ES-I3 (cell line): Measurements from ENCODE around the gene EGF.

Experiments
- H3K36me3 ChIP-seq: 2 replicates; pipeline ENCODE4 v1.6.1; 2013; ENCODE audit warnings: mild to moderate bottlenecking, low read length, control low read depth, moderate library complexity; ENCODE audit not compliant: insufficient read depth
- H3K4me1 ChIP-seq: 2 replicates; pipeline ENCODE4 v1.6.1; 2013; ENCODE audit warnings: mild to moderate bottlenecking, control low read depth, low read length; ENCODE audit not compliant: insufficient read depth
- H3K9ac ChIP-seq: 2 replicates; pipeline ENCODE4 v1.6.1; 2013; ENCODE audit warnings: low read depth, mild to moderate bottlenecking, low read length, moderate library complexity
- H3K9me3 ChIP-seq: 2 replicates; pipeline ENCODE4 v1.6.1; 2013; ENCODE audit warnings: mild to moderate bottlenecking, low read length, moderate library complexity; ENCODE audit not compliant: control insufficient read depth, insufficient read depth

Gene EGF

GRCh38 chr4:109887071-109887470, 25.6 kb upstream of the EGF start:
- Histone ChIP-seq H3K4me1 (no peaks in the 10 kb centered on the region), H3K36me3 (no peaks in the 10 kb centered on the region), H3K9ac (no peak overlapping the region), H3K9me3 (no peaks in the 10 kb centered on the region)

DNA sequence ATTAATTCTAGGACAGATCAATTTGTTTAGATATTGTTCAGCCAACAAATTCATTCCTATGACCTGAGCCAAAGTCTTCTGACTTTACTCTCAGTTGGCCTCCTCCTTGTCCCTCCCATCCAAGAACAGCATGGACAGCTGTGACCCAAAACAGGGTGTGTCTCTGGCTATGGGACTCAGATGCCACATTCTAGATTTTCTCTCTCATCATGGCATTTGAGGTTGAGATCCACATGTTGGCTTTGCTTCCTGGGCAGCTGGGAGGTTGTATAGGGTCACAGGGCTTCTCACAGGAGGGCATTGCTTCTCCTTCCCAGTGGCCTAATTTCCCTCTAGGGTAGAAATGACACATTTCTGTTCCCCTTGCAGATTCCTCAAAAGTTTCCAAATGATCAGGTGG, 22.6 kb upstream of the EGF start:
- Histone ChIP-seq H3K9me3 (no peaks in the 10 kb centered on the region), H3K36me3 (no peaks in the 10 kb centered on the region), H3K9ac (no peak overlapping the region), H3K4me1 (no peaks in the 10 kb centered on the region)

GRCh38 chr4:109902559-109903251, 10.0 kb upstream of the EGF start:
- no peak overlapping the region for H3K9ac ChIP-seq
- no peaks in the 10 kb centered on the region for H3K36me3 ChIP-seq
- no peaks in the 10 kb centered on the region for H3K9me3 ChIP-seq
- no peaks in the 10 kb centered on the region for H3K4me1 ChIP-seq

- Histone ChIP-seq H3K4me1 (peaks cover 17% of the 10 kb centered on the region), H3K9ac (no peak overlapping the region), H3K36me3 (no peaks in the 10 kb centered on the region), H3K9me3 (no peaks in the 10 kb centered on the region)
These were observed 4.0 kb upstream of the EGF start for GRCh38 chr4:109908731-109909130.

- Histone ChIP-seq H3K36me3 (no peaks in the 10 kb centered on the region), H3K9me3 (no peaks in the 10 kb centered on the region), H3K4me1 (peaks cover 22% of the 10 kb centered on the region), H3K9ac (no peak overlapping the region)
These were observed 2.4 kb upstream of the EGF start for GRCh38 chr4:109910256-109910655.

DNA sequence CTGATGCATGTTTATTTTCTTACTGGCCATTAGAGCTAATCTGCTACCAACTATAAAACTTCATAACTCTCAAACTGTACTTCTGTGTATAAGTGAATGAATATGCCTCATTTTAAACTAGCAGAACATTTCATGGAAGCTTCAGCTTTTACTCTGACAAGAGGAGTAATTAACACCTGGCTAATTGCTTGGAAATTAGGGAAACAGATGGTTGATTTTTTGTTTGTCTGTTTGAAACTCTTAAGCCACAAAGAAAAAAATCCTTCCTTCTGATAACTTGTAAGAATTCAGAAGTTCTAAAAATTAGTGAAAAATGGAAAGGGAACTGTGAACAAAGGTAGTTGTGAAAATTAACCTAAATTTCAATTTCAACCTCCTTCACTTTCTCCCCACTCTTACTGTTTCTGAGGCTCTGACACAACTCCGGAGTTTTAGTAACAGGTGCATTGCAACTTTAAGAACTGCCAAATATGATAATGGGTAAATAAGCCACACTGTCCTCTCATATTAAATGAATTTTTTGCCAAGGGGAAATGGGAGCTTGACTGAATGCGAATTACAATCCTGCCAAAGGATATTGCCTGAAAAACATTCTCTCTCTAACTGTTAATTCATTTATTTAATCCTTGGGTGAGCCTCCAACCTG, 1.0 kb downstream of the EGF start:
- Histone ChIP-seq H3K36me3 (no peaks in the 10 kb centered on the region), H3K4me1 (peaks cover 31% of the 10 kb centered on the region), H3K9ac (peak overlapping the region; percentile 43; the same call in 1 of the 2 replicates), H3K9me3 (no peaks in the 10 kb centered on the region)

- no peak overlapping the region; the same call in 1 of the 2 replicates for H3K9ac ChIP-seq
These were observed 1.6 kb downstream of the EGF start for GRCh38 chr4:109914322-109914721.

GRCh38 chr4:109915385-109916026, 2.8 kb downstream of the EGF start:
- Histone ChIP-seq H3K36me3 (no peaks in the 10 kb centered on the region), H3K9me3 (no peaks in the 10 kb centered on the region), H3K9ac (no peak overlapping the region), H3K4me1 (peaks cover 31% of the 10 kb centered on the region)

More at GRCh38 chr4:109914322-109914721, 1.6 kb downstream of the EGF start:
- Histone ChIP-seq H3K9me3 (no peaks in the 10 kb centered on the region), H3K36me3 (no peaks in the 10 kb centered on the region), H3K4me1 (peaks cover 31% of the 10 kb centered on the region)

DNA sequence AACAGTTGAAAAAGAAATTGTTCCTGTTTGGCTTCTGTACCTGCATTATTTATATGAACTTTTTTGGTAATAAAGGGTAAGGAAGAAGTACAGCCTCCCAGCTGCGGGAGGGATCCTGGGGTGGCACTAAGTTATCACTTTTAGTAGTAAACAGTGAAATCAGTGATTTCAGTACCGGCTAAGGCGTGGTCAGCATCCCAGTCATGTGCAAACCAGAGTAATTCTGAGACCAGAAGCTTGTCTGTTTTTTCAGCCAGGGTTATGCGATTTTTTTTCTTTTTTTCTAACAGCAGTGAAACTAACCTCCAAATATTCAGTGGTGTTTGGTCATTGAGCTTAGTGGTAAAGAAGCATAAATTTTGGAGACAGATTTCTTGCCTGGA, 3.3 kb downstream of the EGF start:
- Histone ChIP-seq H3K9ac (no peak overlapping the region), H3K9me3 (no peaks in the 10 kb centered on the region), H3K4me1 (peaks cover 31% of the 10 kb centered on the region), H3K36me3 (no peaks in the 10 kb centered on the region)

DNA sequence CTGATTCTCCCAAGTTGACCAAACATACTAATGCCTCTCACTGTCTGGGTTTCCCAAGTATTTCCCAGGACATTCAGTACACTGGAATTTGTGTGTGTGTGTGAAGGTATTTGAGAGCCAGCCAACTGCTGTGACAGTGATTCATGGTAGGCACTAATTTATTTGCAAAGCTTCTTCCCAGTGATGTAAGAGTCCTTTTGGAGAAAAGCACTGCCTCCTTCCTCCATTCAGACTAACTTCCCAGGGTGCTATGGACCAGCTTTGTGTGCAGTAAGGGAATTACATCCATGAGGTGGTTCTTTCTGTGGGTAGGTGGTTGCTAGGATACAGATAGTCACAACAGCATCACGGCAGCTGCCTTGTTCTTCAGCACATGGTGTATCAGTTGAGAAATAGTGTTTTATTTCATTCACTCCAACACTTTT, 8.7 kb downstream of the EGF start:
- Histone ChIP-seq H3K9me3 (no peaks in the 10 kb centered on the region), H3K36me3 (no peaks in the 10 kb centered on the region), H3K4me1 (0 out of 2 replicates have a peak, but pooled peaks cover under 1% of the 10 kb centered on the region), H3K9ac (no peak overlapping the region)

DNA sequence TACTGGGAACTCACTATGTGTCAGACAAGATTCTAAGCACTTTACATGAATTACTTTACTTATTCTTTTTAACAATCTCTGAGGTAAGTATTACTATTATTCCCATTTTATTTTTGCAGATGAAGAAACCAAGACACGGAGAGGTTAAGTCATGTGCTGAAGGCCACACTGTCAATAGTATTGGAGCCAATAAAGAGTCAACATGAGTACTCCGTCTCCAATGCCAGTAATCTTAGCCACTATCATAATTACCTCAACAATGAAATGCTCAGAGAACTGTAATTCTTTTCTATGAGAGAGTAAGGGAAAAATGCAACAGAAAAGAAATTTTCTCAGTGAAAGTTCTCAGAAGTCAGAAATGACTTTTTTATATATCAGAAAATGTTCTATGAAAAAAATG, 12.7 kb downstream of the EGF start:
- peaks cover 13% of the 10 kb centered on the region for H3K4me1 ChIP-seq
- H3K9ac ChIP-seq = no peak overlapping the region
- H3K36me3 ChIP-seq = no peaks in the 10 kb centered on the region
- no peaks in the 10 kb centered on the region for H3K9me3 ChIP-seq

- Histone ChIP-seq H3K9me3 (no peaks in the 10 kb centered on the region), H3K36me3 (no peaks in the 10 kb centered on the region), H3K4me1 (peaks cover 13% of the 10 kb centered on the region), H3K9ac (no peak overlapping the region)
These were observed 15.8 kb downstream of the EGF start for GRCh38 chr4:109928327-109929045.

DNA sequence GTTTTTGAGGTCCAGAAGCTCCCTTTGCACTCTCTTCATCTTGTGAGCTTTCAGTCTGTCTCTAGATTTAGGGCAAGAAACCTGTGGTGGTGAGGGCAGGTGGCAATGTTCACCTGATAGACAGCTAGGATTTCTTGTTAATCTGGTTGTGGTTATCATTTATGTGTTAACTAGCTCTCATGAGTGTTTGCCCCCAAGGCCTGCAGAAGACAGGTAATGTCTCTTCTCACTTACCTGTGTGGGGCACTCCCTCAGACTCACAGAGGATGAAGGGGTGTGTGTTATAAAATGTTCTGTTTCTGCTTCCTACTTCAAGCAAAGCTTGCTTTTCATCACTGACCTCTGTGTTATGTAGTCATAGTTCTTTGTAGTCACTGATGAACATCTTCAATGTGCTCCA, 17.8 kb downstream of the EGF start:
- no peaks in the 10 kb centered on the region for H3K9me3 ChIP-seq
- H3K36me3 ChIP-seq = no peaks in the 10 kb centered on the region
- no peak overlapping the region for H3K9ac ChIP-seq
- peaks cover 13% of the 10 kb centered on the region for H3K4me1 ChIP-seq

GRCh38 chr4:109930872-109931271, 18.2 kb downstream of the EGF start:
- Histone ChIP-seq H3K9me3 (no peaks in the 10 kb centered on the region), H3K9ac (no peak overlapping the region), H3K36me3 (no peaks in the 10 kb centered on the region), H3K4me1 (peaks cover 13% of the 10 kb centered on the region)
